Hepatocyte (in vitro differentiated cells): ENCODE measurements around the gene CRX.

Source experiments
- CTCF ChIP-seq: fragments of 200-600 bp; sonication (generic); IDR thresholded peaks from 2 replicates; pipeline ENCODE4 v1.5.1; 2016; ENCODE audit warnings: antibody characterized with exemption, mild to moderate bottlenecking; ENCODE audit not compliant: poor library complexity
- EZH2 ChIP-seq: fragments of 200-600 bp; sonication (generic); IDR thresholded peaks from 2 replicates; pipeline ENCODE4 v1.6.1; 2016; ENCODE audit warnings: antibody characterized with exemption, mild to moderate bottlenecking, borderline replicate concordance

DNA sequence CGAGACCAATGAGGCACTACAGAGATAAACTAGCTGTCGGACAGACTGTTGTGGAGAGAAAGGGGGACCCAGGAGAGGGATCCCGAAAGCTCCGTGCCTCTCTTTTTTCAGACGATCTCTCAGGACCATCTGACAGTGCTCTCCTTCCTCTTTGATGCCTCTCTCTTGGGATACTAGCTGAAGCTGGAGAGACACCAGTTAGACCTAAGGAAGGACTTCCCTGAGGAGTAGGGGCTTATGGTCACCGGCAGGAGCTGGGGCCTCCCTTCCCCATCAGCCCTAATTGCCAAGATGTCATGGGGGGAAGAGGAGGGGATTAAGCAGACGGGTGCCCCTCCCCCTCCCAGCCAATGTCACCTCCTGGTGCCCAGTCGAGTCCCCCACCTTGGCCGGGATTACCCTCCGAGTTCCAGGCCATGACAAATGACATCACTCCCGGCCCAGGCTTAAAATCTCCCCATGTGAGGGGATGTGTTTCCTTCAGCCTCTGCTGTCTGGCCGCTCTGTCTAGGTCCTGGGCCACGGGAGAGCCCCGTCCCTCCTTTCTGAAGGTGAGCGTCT lies at the start of gene CRX:
- TF ChIP-seq EZH2 (no peak), CTCF (no peak)
